Gastroesophageal sphincter (tissue), 4 donors: ENCODE results near the gene PIP5K1C. TPM values are rescaled to one million over a fixed set of nuclear protein-coding genes. Genes with fewer than 3 reads are reported as not detected.
A peak's percentile ranks its signal among the peaks of the same experiment; 100 is the strongest.

Experiments
- ATAC-seq: fragments of 150-250 bp; one replicate; pipeline ENCODE4 v1.9.1; 2016; ENCODE audit warnings: mild to moderate bottlenecking, moderate library complexity
- H3K27ac ChIP-seq, 4 donors: fragments of 200-600 bp; sonication (generic) in 3 of 4; 1 replicate in 3 of 4; 2 replicates in 1 of 4; pipeline ENCODE4 v1.5.1; 2016 to 2019
- H3K27me3 ChIP-seq: fragments of 200-600 bp; sonication (generic); one replicate; pipeline ENCODE4 v1.5.1; 2019
- H3K36me3 ChIP-seq, 2 donors: fragments of 200-600 bp; sonication (generic); one replicate each; pipeline ENCODE4 v1.5.1; 2019; ENCODE audit warnings: control low read depth in 1 of 2
- H3K4me1 ChIP-seq, 3 donors: fragments of 200-600 bp; sonication (generic); 1 replicate in 2 of 3; 2 replicates in 1 of 3; pipeline ENCODE4 v1.5.1; 2016 to 2019; ENCODE audit warnings: control low read depth in 2 of 3
- H3K4me3 ChIP-seq, 2 donors: fragments of 200-600 bp; sonication (generic); one replicate each; pipeline ENCODE4 v1.5.1; 2019; ENCODE audit warnings: mild to moderate bottlenecking in 1 of 2, moderate library complexity in 1 of 2
- H3K9me3 ChIP-seq, 3 donors: fragments of 200-600 bp; sonication (generic); one replicate each; pipeline ENCODE4 v1.5.1; 2017 to 2019; ENCODE audit warnings: control low read depth in 2 of 3
- EP300 ChIP-seq: sonication (generic); formaldehyde crosslinking; IDR thresholded peaks from one replicate; pipeline ENCODE4 v1.6.1; 2017; ENCODE audit warnings: antibody characterized with exemption, mild to moderate bottlenecking
- POLR2A ChIP-seq, 2 donors: fragments of 450-650 bp; IDR thresholded peaks; one replicate each; pipeline ENCODE4 v1.6.1; 2017; ENCODE audit warnings: antibody characterized with exemption in 2 of 2, mild to moderate bottlenecking in 2 of 2, moderate library complexity in 1 of 2
- POLR2AphosphoS5 ChIP-seq: sonication (generic); formaldehyde crosslinking; IDR thresholded peaks from one replicate; pipeline ENCODE4 v1.6.1; 2017; ENCODE audit warnings: antibody characterized with exemption
- WGBS, 2 donors: methylation state at CpG; one replicate each; pipeline ENCODE4 v1.1.5; 2018; ENCODE audit warnings: low coverage in 1 of 2; 5-methylcytosine and 5-hydroxymethylcytosine counted together
- total RNA-seq, 4 donors: library from RNA; depleted of rRNA; stranded (reverse); fragments of >200 nt; gene quantifications; one replicate each; pipeline ENCODE4 v1.1.0, GENCODE V29; 2016
- TF ChIP-seq, protein P1 (sequence below), 4 experiments: fragments of 200-600 bp in 2 of 4; fragments of 450-650 bp in 2 of 4; sonication (generic) in 1 of 4; IDR thresholded peaks; one replicate each; pipeline ENCODE4 v1.5.1; 2017 to 2019; ENCODE audit warnings: antibody characterized with exemption in 4 of 4, mild to moderate bottlenecking in 2 of 4, moderate library complexity in 2 of 4

PIP5K1C gene
- total RNA-seq, 4 donors from 2014 or later: 50.8 to 165 (median 61.5) TPM

DNA sequence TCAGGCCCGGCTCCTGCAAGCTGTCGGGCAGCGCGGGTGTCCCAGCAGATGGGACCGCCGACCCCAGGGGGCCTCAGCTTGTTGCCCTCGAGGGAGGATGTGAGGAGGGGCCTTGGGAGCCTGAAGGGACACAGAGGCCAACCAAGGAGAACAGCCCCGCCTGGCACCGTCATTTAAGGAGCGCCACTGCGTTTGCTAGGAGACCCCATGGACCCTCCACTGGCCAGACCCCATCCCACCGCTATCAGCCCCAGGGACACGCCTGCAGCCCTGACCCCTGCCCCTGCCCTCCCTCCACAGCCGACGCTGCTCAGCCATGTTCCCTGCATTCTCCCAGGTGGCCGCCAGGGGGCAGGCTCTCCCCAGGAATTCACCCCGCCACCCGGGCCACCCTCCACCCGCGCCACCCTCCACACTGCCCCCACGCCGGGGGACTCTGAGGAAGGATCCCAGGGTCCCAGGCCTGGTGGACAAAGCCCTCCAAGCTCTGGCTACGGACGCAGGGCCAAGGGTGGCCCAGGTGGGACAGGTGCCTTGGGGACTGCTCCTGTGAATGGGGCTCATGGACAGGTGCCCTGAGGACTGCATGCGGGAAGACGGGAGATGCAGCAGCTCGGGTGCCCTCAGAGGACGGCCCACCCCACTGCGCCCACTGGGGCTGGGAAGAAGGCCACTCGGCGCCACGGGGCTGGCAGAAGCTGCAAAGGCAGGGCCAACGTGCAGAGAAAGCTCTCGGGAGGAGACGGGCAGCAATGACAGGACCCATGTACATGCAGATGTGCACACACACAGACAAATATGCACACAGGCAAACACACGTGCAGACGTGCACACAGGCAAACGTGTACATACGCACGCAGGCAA is 34.4 kb downstream of the PIP5K1C start:
- H3K36me3 ChIP-seq: peaks cover 0 to 60% of the 10 kb centered on the region in 2 donors
- no peak overlapping the region for H3K4me3 ChIP-seq
- peak; percentile 15 for ATAC-seq
- TF ChIP-seq, protein P1, sequence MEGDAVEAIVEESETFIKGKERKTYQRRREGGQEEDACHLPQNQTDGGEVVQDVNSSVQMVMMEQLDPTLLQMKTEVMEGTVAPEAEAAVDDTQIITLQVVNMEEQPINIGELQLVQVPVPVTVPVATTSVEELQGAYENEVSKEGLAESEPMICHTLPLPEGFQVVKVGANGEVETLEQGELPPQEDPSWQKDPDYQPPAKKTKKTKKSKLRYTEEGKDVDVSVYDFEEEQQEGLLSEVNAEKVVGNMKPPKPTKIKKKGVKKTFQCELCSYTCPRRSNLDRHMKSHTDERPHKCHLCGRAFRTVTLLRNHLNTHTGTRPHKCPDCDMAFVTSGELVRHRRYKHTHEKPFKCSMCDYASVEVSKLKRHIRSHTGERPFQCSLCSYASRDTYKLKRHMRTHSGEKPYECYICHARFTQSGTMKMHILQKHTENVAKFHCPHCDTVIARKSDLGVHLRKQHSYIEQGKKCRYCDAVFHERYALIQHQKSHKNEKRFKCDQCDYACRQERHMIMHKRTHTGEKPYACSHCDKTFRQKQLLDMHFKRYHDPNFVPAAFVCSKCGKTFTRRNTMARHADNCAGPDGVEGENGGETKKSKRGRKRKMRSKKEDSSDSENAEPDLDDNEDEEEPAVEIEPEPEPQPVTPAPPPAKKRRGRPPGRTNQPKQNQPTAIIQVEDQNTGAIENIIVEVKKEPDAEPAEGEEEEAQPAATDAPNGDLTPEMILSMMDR (IDR thresholded peaks at IDR 0.05): peak in 3 of 4 experiments; percentile 95 to 99 (median 98)
- TF ChIP-seq POLR2AphosphoS5: no peak
- 54 to 63% methylated on average over 5 to 7 of the region's 40 CpGs for WGBS, 2 donors
- no peaks in the 10 kb centered on the region for H3K9me3 ChIP-seq
- H3K4me1 ChIP-seq: peaks cover 0 to 55% (median 33%) of the 10 kb centered on the region in 3 donors
- no peaks in the 10 kb centered on the region for H3K27me3 ChIP-seq
- H3K27ac ChIP-seq: peak overlapping the region in 3 of 4 donors; percentile 92 to 100 (median 99)

DNA sequence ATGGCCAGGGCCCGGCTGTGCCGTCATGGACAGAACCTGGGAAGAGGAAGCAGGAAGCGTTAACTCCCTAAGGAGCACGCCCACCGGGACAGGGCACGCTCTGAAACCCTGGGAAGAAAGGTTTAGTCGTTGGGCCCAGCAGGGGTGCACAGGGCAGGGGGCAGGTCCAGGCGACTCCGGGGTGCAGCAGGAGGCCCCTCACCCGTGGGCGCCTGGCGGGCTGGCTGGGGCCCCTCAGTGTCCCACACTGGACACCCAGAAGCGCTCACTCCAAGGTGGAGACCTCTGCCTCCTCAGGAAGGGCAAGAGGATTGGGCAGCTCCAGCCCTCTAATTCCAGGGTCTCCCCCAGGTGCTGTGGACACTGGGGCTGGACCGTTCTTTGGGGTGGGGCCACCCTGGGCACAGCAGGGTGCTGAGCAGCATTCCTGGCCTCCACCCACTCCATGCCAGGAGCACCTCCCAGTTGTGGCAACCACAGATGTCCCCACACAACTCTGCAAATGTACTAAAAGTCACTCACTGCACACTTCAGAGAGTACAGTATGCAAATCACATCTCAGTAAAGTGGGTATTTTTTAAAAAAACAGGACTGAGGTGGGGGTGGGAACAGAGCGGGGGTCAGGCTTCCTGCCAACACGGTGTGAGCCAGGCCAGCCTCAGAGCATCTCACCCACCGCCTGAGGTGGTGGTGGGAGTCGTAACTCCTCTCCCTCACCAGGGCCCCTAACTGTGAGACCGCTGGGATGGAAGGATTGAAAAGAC is 35.2 kb downstream of the PIP5K1C start:
- peaks cover 0 to 69% of the 10 kb centered on the region in 2 donors for H3K36me3 ChIP-seq
- no peak overlapping the region for H3K4me3 ChIP-seq
- 33 to 45% methylated on average over 3 to 4 of the region's 19 CpGs for WGBS, 2 donors
- peaks cover 0 to 47% (median 30%) of the 10 kb centered on the region in 3 donors for H3K4me1 ChIP-seq
- H3K9me3 ChIP-seq: no peaks in the 10 kb centered on the region
- peak overlapping the region in 3 of 4 donors; percentile 92 to 100 (median 99) for H3K27ac ChIP-seq
- ATAC-seq: no peak
- no peak for TF ChIP-seq EP300
- no peak for TF ChIP-seq POLR2A (IDR thresholded peaks at IDR 0.05)
- TF ChIP-seq, protein P1 (IDR thresholded peaks at IDR 0.05): no peak
- no peak for TF ChIP-seq POLR2AphosphoS5
- H3K27me3 ChIP-seq: no peaks in the 10 kb centered on the region

- Histone ChIP-seq H3K27ac (no peak overlapping the region), H3K4me3 (no peak overlapping the region), H3K36me3 (peaks cover 0 to 81% of the 10 kb centered on the region in 2 donors), H3K27me3 (no peaks in the 10 kb centered on the region), H3K9me3 (no peaks in the 10 kb centered on the region), H3K4me1 (peaks cover 0 to 35% (median 18%) of the 10 kb centered on the region in 3 donors)
- ATAC-seq: no peak
- WGBS, 2 donors: 83% methylated on average over 10 of the region's 18 CpGs; no CpG with 5 or more reads in 1 of the 2 donors
- TF ChIP-seq POLR2A (IDR thresholded peaks at IDR 0.05): no peak
- TF ChIP-seq EP300: no peak
- TF ChIP-seq, protein P1 (IDR thresholded peaks at IDR 0.05): no peak
- TF ChIP-seq POLR2AphosphoS5: no peak
Measured at GRCh38 chr19:3663838-3664237, 36.4 kb downstream of the PIP5K1C start.

- Histone ChIP-seq H3K27me3 (no peaks in the 10 kb centered on the region), H3K36me3 (peaks cover 0 to 96% of the 10 kb centered on the region in 2 donors), H3K4me1 (peaks cover 0 to 12% (median 4%) of the 10 kb centered on the region in 3 donors), H3K27ac (no peak overlapping the region), H3K9me3 (no peaks in the 10 kb centered on the region), H3K4me3 (no peak overlapping the region)
- no peak for TF ChIP-seq POLR2A (IDR thresholded peaks at IDR 0.05)
- TF ChIP-seq, protein P1 (IDR thresholded peaks at IDR 0.05): no peak
- no peak for TF ChIP-seq EP300
- TF ChIP-seq POLR2AphosphoS5: no peak
- ATAC-seq: no peak
- 80 to 100% methylated on average over 1 to 4 of the region's 34 CpGs for WGBS, 2 donors
Measured at GRCh38 chr19:3661284-3662238, 38.7 kb downstream of the PIP5K1C start.
